HepG2 (cell line): Measurements from ENCODE around the gene IFI35. TPM values are rescaled to one million over a fixed set of nuclear protein-coding genes. Genes with fewer than 3 reads are reported as not detected.

Experiments used
- AGO1 ChIP-seq: fragments of 200-400 bp; formaldehyde crosslinking; IDR thresholded peaks from 2 replicates; pipeline ENCODE4 v1.6.1; 2017; ENCODE audit warnings: mild to moderate bottlenecking, low read depth, low read length, moderate library complexity; ENCODE audit not compliant: poor library complexity, severe bottlenecking
- ARNT ChIP-seq: fragments of 450-650 bp; IDR thresholded peaks from 2 replicates; pipeline ENCODE4 v1.6.1; 2017
- CBX5 ChIP-seq: sonication (generic); formaldehyde crosslinking; IDR thresholded peaks from 2 replicates; pipeline ENCODE4 v1.4.0; 2020; ENCODE audit warnings: missing genetic modification reagents, borderline replicate concordance
- DPF2 ChIP-seq: sonication (generic); formaldehyde crosslinking; IDR thresholded peaks from 2 replicates; pipeline ENCODE4 v1.4.0; 2020; ENCODE audit warnings: mild to moderate bottlenecking, low read depth, missing genetic modification reagents, borderline replicate concordance
- FOXK2 ChIP-seq: fragments of 450-650 bp; IDR thresholded peaks from 2 replicates; pipeline ENCODE4 v1.6.1; 2016
- KLF11 ChIP-seq: IDR thresholded peaks from 2 replicates; pipeline ENCODE4 v1.6.1; 2016; ENCODE audit warnings: missing compliant biosample characterization
- PCBP2 ChIP-seq: fragments of 200-400 bp; formaldehyde crosslinking; optimal IDR thresholded peaks from 2 replicates; pipeline ENCODE3; 2018; ENCODE audit warnings: low read length, low read depth; ENCODE audit not compliant: poor library complexity, severe bottlenecking
- POLR2A ChIP-seq, 2 experiments: IDR thresholded peaks; 2 replicates each; pipeline ENCODE4 v1.6.1; 2011; ENCODE audit warnings: low read depth in 2 of 2, low read length in 2 of 2, mild to moderate bottlenecking in 1 of 2, moderate library complexity in 1 of 2; ENCODE audit not compliant: insufficient read depth in 1 of 2
- RBFOX2 ChIP-seq: fragments of 200-400 bp; formaldehyde crosslinking; IDR thresholded peaks from 2 replicates; pipeline ENCODE4 v1.6.1; 2017; ENCODE audit warnings: low read depth, mild to moderate bottlenecking, low read length
- RFX3 ChIP-seq: IDR thresholded peaks from 2 replicates; pipeline ENCODE4 v1.6.1; 2016; ENCODE audit warnings: missing biosample characterization, missing genetic modification reagents
- TGIF2 ChIP-seq: IDR thresholded peaks from 2 replicates; pipeline ENCODE4 v1.6.1; 2016; ENCODE audit warnings: control low read depth, missing compliant biosample characterization
- TOE1 ChIP-seq: sonication (generic); formaldehyde crosslinking; IDR thresholded peaks from 2 replicates; pipeline ENCODE4 v1.4.0; 2020; ENCODE audit warnings: mild to moderate bottlenecking, missing genetic modification reagents
- ZFP36L2 ChIP-seq: sonication (generic); formaldehyde crosslinking; IDR thresholded peaks from 2 replicates; pipeline ENCODE4 v1.4.0; 2020; ENCODE audit warnings: missing genetic modification reagents
- ZNF3 ChIP-seq: IDR thresholded peaks from 2 replicates; pipeline ENCODE4 v1.7.0; 2017; ENCODE audit warnings: inconsistent platforms
- ZNF367 ChIP-seq: sonication (generic); formaldehyde crosslinking; IDR thresholded peaks from 2 replicates; pipeline ENCODE4 v1.4.0; 2020; ENCODE audit warnings: missing genetic modification reagents, borderline replicate concordance
- ZNF446 ChIP-seq: sonication (generic); formaldehyde crosslinking; IDR thresholded peaks from 2 replicates; pipeline ENCODE4 v1.5.0; 2020; ENCODE audit warnings: mild to moderate bottlenecking, missing genetic modification reagents
- ZNF652 ChIP-seq: IDR thresholded peaks from 2 replicates; pipeline ENCODE4 v1.6.1; 2016; ENCODE audit warnings: low read depth, borderline replicate concordance
- ZNF766 ChIP-seq: sonication (generic); formaldehyde crosslinking; IDR thresholded peaks from 2 replicates; pipeline ENCODE4 v1.5.0; 2020; ENCODE audit warnings: missing genetic modification reagents, borderline replicate concordance
- ZNF891 ChIP-seq: sonication (generic); formaldehyde crosslinking; IDR thresholded peaks from 2 replicates; pipeline ENCODE4 v1.5.0; 2020; ENCODE audit warnings: mild to moderate bottlenecking, missing genetic modification reagents
- ZSCAN31 ChIP-seq: sonication (generic); formaldehyde crosslinking; IDR thresholded peaks from 2 replicates; pipeline ENCODE4 v1.5.0; 2020; ENCODE audit warnings: low read depth, mild to moderate bottlenecking, missing genetic modification reagents
- polyA plus RNA-seq, 8 experiments: library from polyadenylated mRNA; depleted of rRNA in 3 of 8; stranded (reverse) in 7 of 8; unstranded in 1 of 8; fragments of >200 nt; fragmentation: Illumina TruSeq in 4 of 8; extraction: Trizol in 4 of 8; gene quantifications; 2 replicates each; pipeline versions ENCODE4 v1.2.1 to v1.2.3, GENCODE V29; 2011 to 2016; ENCODE audit warnings: low read depth in 4 of 8, missing spikeins in 1 of 8, mixed read lengths in 1 of 8; ENCODE audit not compliant: insufficient read depth in 1 of 8
- total RNA-seq, 5 experiments: library from RNA; depleted of rRNA; stranded (reverse); fragments of >200 nt; fragmentation: Illumina TruSeq; extraction: Trizol; gene quantifications; 2 replicates each; pipeline ENCODE4 v1.2.3, GENCODE V29; 2016; ENCODE audit warnings: low read depth in 1 of 5
- TF ChIP-seq, protein P1 (sequence below): sonication (generic); formaldehyde crosslinking; IDR thresholded peaks from 2 replicates; pipeline ENCODE4 v1.5.0; 2020; ENCODE audit warnings: missing genetic modification reagents
- TF ChIP-seq, protein P2 (sequence below): sonication (generic); formaldehyde crosslinking; IDR thresholded peaks from 2 replicates; pipeline ENCODE4 v1.4.0; 2020; ENCODE audit warnings: missing genetic modification reagents
- TF ChIP-seq, protein P3 (sequence below): sonication (generic); formaldehyde crosslinking; IDR thresholded peaks from 2 replicates; pipeline ENCODE4 v1.4.0; 2020; ENCODE audit warnings: mild to moderate bottlenecking, missing genetic modification reagents
- TF ChIP-seq, protein P4 (sequence below): sonication (generic); formaldehyde crosslinking; IDR thresholded peaks from 2 replicates; pipeline ENCODE4 v1.5.0; 2020; ENCODE audit warnings: mild to moderate bottlenecking, missing genetic modification reagents
- TF ChIP-seq, protein P5 (sequence below): sonication (generic); formaldehyde crosslinking; IDR thresholded peaks from 2 replicates; pipeline ENCODE4 v1.8.1; 2022; ENCODE audit warnings: mild to moderate bottlenecking, missing genetic modification reagents

Gene IFI35
- total and polyA plus RNA-seq, 2 of the 13 experiments (the other 11 are each of a cell fraction or from before 2014, with no cell fraction given): 28.9 to 38.1 TPM

DNA sequence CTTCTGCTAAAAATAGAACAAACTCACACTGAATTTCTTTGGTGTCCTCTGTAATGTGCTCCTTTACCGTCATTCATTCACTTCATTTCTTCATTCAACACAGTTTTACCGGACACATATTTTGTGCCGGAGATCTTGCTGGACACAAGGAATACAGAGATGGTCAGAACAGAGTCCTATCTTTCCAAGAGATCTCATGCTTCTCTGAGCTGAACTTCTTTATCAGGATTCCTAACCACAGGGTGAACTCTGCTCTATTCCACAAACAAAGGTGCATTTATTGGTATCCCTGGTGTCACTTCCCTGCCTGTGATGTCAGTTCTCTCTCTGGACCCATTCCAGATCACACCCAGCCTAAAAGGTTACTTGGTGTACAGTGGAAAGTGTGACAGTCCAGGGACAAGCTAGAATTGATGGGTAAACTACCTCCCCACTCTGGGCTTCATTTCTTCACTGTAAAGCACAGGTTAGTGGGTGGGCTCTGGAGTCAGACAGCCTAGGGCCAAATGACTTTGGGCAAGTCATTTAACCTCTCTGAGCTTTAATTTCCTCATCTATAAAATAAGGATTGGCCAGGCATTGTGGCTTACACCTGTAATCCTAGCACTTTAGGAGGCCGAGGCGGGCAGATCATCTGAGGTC lies 4.2 kb downstream of the IFI35 start (continued):
- TF ChIP-seq, protein P1, sequence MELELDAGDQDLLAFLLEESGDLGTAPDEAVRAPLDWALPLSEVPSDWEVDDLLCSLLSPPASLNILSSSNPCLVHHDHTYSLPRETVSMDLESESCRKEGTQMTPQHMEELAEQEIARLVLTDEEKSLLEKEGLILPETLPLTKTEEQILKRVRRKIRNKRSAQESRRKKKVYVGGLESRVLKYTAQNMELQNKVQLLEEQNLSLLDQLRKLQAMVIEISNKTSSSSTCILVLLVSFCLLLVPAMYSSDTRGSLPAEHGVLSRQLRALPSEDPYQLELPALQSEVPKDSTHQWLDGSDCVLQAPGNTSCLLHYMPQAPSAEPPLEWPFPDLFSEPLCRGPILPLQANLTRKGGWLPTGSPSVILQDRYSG (CRISPR knock-in tag): no peak
- TF ChIP-seq KLF11 (CRISPR knock-in tag): 0 out of 2 replicates have a peak, but pooled peaks have one; percentile 75
- TF ChIP-seq, protein P2, sequence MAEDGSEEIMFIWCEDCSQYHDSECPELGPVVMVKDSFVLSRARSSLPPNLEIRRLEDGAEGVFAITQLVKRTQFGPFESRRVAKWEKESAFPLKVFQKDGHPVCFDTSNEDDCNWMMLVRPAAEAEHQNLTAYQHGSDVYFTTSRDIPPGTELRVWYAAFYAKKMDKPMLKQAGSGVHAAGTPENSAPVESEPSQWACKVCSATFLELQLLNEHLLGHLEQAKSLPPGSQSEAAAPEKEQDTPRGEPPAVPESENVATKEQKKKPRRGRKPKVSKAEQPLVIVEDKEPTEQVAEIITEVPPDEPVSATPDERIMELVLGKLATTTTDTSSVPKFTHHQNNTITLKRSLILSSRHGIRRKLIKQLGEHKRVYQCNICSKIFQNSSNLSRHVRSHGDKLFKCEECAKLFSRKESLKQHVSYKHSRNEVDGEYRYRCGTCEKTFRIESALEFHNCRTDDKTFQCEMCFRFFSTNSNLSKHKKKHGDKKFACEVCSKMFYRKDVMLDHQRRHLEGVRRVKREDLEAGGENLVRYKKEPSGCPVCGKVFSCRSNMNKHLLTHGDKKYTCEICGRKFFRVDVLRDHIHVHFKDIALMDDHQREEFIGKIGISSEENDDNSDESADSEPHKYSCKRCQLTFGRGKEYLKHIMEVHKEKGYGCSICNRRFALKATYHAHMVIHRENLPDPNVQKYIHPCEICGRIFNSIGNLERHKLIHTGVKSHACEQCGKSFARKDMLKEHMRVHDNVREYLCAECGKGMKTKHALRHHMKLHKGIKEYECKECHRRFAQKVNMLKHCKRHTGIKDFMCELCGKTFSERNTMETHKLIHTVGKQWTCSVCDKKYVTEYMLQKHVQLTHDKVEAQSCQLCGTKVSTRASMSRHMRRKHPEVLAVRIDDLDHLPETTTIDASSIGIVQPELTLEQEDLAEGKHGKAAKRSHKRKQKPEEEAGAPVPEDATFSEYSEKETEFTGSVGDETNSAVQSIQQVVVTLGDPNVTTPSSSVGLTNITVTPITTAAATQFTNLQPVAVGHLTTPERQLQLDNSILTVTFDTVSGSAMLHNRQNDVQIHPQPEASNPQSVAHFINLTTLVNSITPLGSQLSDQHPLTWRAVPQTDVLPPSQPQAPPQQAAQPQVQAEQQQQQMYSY (CRISPR knock-in tag): no peak
- TF ChIP-seq ARNT: no peak
- no peak for TF ChIP-seq ZNF652 (CRISPR knock-in tag)
- TF ChIP-seq TGIF2 (CRISPR knock-in tag): peak; percentile 55
- no peak for TF ChIP-seq ZNF367
- no peak for TF ChIP-seq AGO1
- TF ChIP-seq ZNF446 (CRISPR knock-in tag): no peak
- TF ChIP-seq RBFOX2: no peak
- TF ChIP-seq CBX5 (CRISPR knock-in tag): peak; percentile 60; the same call in 1 of the 2 replicates
- TF ChIP-seq ZNF766 (CRISPR knock-in tag): no peak
- TF ChIP-seq RFX3 (CRISPR knock-in tag): no peak
- no peak for TF ChIP-seq TOE1 (CRISPR knock-in tag)
- TF ChIP-seq, protein P3, sequence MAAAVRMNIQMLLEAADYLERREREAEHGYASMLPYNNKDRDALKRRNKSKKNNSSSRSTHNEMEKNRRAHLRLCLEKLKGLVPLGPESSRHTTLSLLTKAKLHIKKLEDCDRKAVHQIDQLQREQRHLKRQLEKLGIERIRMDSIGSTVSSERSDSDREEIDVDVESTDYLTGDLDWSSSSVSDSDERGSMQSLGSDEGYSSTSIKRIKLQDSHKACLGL (CRISPR knock-in tag): no peak
- no peak for TF ChIP-seq ZSCAN31
- TF ChIP-seq, protein P4, sequence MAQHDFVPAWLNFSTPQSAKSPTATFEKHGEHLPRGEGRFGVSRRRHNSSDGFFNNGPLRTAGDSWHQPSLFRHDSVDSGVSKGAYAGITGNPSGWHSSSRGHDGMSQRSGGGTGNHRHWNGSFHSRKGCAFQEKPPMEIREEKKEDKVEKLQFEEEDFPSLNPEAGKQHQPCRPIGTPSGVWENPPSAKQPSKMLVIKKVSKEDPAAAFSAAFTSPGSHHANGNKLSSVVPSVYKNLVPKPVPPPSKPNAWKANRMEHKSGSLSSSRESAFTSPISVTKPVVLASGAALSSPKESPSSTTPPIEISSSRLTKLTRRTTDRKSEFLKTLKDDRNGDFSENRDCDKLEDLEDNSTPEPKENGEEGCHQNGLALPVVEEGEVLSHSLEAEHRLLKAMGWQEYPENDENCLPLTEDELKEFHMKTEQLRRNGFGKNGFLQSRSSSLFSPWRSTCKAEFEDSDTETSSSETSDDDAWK (CRISPR knock-in tag): no peak
- TF ChIP-seq ZNF3 (CRISPR knock-in tag): no peak
- TF ChIP-seq, protein P5, sequence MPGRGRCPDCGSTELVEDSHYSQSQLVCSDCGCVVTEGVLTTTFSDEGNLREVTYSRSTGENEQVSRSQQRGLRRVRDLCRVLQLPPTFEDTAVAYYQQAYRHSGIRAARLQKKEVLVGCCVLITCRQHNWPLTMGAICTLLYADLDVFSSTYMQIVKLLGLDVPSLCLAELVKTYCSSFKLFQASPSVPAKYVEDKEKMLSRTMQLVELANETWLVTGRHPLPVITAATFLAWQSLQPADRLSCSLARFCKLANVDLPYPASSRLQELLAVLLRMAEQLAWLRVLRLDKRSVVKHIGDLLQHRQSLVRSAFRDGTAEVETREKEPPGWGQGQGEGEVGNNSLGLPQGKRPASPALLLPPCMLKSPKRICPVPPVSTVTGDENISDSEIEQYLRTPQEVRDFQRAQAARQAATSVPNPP (CRISPR knock-in tag): no peak
- TF ChIP-seq ZFP36L2 (CRISPR knock-in tag): no peak
- TF ChIP-seq POLR2A (IDR thresholded peaks at IDR 0.05; ENCODE audit: insufficient read depth in 1 of 2, low read depth in 2 of 2, low read length in 2 of 2): peak; percentile 43 to 71
- peak; percentile 69; the same call in 1 of the 2 replicates for TF ChIP-seq FOXK2
- no peak for TF ChIP-seq PCBP2
- TF ChIP-seq DPF2 (CRISPR knock-in tag): no peak
- no peak for TF ChIP-seq ZNF891 (CRISPR knock-in tag)
